ENCODE data around the gene TRIM29.

GRCh38 chr11:120184946-120185705 is 47.2 kb upstream of the TRIM29 start:
- TF ChIP-seq ZNF274 (IDR thresholded peaks at IDR 0.05; ENCODE audit: low read depth, low read length), result no peak
- TF ChIP-seq SUZ12 (IDR thresholded peaks at IDR 0.05; ENCODE audit: extremely low read depth, insufficient read depth, insufficient read length), result no peak
- TF ChIP-seq YY1 (IDR thresholded peaks at IDR 0.05; ENCODE audit: insufficient read depth, insufficient read length), result no peak
